ENCODE results near the gene CCSER1.

CCSER1 gene

GRCh38 chr4:90120037-90120436 lies 7.2 kb upstream of the CCSER1 start:
- H3F3A ChIP-seq (ENCODE audit: low read depth), result no peaks in the 10 kb centered on the region
- TF ChIP-seq CTCF (conservative IDR thresholded peaks at IDR 0.05; ENCODE audit: low read length), result 0 out of 2 replicates have a peak, but pooled peaks have one; percentile 12
- no peak for TF ChIP-seq EZH2phosphoT487 (IDR thresholded peaks at IDR 0.05; ENCODE audit: borderline replicate concordance)

GRCh38 chr4:90120815-90121214 lies 6.4 kb upstream of the CCSER1 start:
- Histone ChIP-seq H3K4me2 (ENCODE audit: low read depth, low read length, poor library complexity, severe bottlenecking) (no peak overlapping the region), H3K9me3 (ENCODE audit: insufficient read depth, low read depth, low read length) (no peaks in the 10 kb centered on the region), H3K9me2 (replicated peaks; ENCODE audit: low read depth, low read length) (no peaks in the 10 kb centered on the region), H2AFZ (ENCODE audit: low read length) (no peak overlapping the region), H3F3A (ENCODE audit: low read depth) (no peaks in the 10 kb centered on the region), H3K27me3 (ENCODE audit: insufficient read depth, low read length, poor library complexity, severe bottlenecking) (no peaks in the 10 kb centered on the region), H3K9ac (ENCODE audit: low read depth, low read length, poor library complexity, severe bottlenecking) (no peak overlapping the region), H4K20me1 (ENCODE audit: insufficient read depth, low read length, poor library complexity, severe bottlenecking) (no peaks in the 10 kb centered on the region), H3K36me3 (ENCODE audit: insufficient read depth, low read length) (no peaks in the 10 kb centered on the region), H3K4me3 (ENCODE audit: low read length, poor library complexity, severe bottlenecking) (no peak overlapping the region), H3K4me1 (ENCODE audit: insufficient read depth, low read length, poor library complexity, severe bottlenecking) (no peaks in the 10 kb centered on the region), H3K79me2 (ENCODE audit: insufficient read depth, low read length) (no peaks in the 10 kb centered on the region)
- TF ChIP-seq EZH2phosphoT487 (IDR thresholded peaks at IDR 0.05; ENCODE audit: borderline replicate concordance), result no peak
- no peak for TF ChIP-seq CTCF (conservative IDR thresholded peaks at IDR 0.05; ENCODE audit: low read length)

More at GRCh38 chr4:90120037-90120436, 7.2 kb upstream of the CCSER1 start:
- no peak overlapping the region for H3K4me3 ChIP-seq (ENCODE audit: low read length, poor library complexity, severe bottlenecking)
- H3K9me2 ChIP-seq (replicated peaks; ENCODE audit: low read depth, low read length), result no peaks in the 10 kb centered on the region
- no peaks in the 10 kb centered on the region for H4K20me1 ChIP-seq (ENCODE audit: insufficient read depth, low read length, poor library complexity, severe bottlenecking)
- H2AFZ ChIP-seq (ENCODE audit: low read length), result no peak overlapping the region
- H3K9ac ChIP-seq (ENCODE audit: low read depth, low read length, poor library complexity, severe bottlenecking), result no peak overlapping the region
- no peaks in the 10 kb centered on the region for H3K27me3 ChIP-seq (ENCODE audit: insufficient read depth, low read length, poor library complexity, severe bottlenecking)
- no peaks in the 10 kb centered on the region for H3K9me3 ChIP-seq (ENCODE audit: insufficient read depth, low read depth, low read length)
- no peaks in the 10 kb centered on the region for H3K4me1 ChIP-seq (ENCODE audit: insufficient read depth, low read length, poor library complexity, severe bottlenecking)
- no peak overlapping the region for H3K4me2 ChIP-seq (ENCODE audit: low read depth, low read length, poor library complexity, severe bottlenecking)
- no peaks in the 10 kb centered on the region for H3K79me2 ChIP-seq (ENCODE audit: insufficient read depth, low read length)
- no peaks in the 10 kb centered on the region for H3K36me3 ChIP-seq (ENCODE audit: insufficient read depth, low read length)

- no peak overlapping the region for H3K9ac ChIP-seq (ENCODE audit: low read depth, low read length, poor library complexity, severe bottlenecking)
- no peak overlapping the region for H3K4me2 ChIP-seq (ENCODE audit: low read depth, low read length, poor library complexity, severe bottlenecking)
- H3K79me2 ChIP-seq (ENCODE audit: insufficient read depth, low read length), result no peaks in the 10 kb centered on the region
- H3K4me3 ChIP-seq (ENCODE audit: low read length, poor library complexity, severe bottlenecking), result no peak overlapping the region
- no peaks in the 10 kb centered on the region for H3K36me3 ChIP-seq (ENCODE audit: insufficient read depth, low read length)
- H4K20me1 ChIP-seq (ENCODE audit: insufficient read depth, low read length, poor library complexity, severe bottlenecking), result no peaks in the 10 kb centered on the region
- H2AFZ ChIP-seq (ENCODE audit: low read length), result no peak overlapping the region
- H3F3A ChIP-seq (ENCODE audit: low read depth), result no peaks in the 10 kb centered on the region
- TF ChIP-seq EZH2phosphoT487 (IDR thresholded peaks at IDR 0.05; ENCODE audit: borderline replicate concordance) (no peak), CTCF (conservative IDR thresholded peaks at IDR 0.05; ENCODE audit: low read length) (no peak)
- no peaks in the 10 kb centered on the region for H3K27me3 ChIP-seq (ENCODE audit: insufficient read depth, low read length, poor library complexity, severe bottlenecking)
- no peaks in the 10 kb centered on the region for H3K9me2 ChIP-seq (replicated peaks; ENCODE audit: low read depth, low read length)
- H3K4me1 ChIP-seq (ENCODE audit: insufficient read depth, low read length, poor library complexity, severe bottlenecking), result no peaks in the 10 kb centered on the region
- H3K9me3 ChIP-seq (ENCODE audit: insufficient read depth, low read depth, low read length), result no peaks in the 10 kb centered on the region
Measured at GRCh38 chr4:90121676-90122354, 5.4 kb upstream of the CCSER1 start.

Data from Loucy (cell line).